BE2C (cell line): ENCODE data around the gene PSAP.

Experiments used
- DNase-seq: peaks from one replicate; pipeline ENCODE4 v3.0.0-alpha.2; 2020
- H3K27me3 ChIP-seq: fragments of 250-450 bp; sonication (Bioruptor Pico); 2 replicates; pipeline ENCODE4 v1.5.1; 2020; ENCODE audit warnings: mild to moderate bottlenecking
- H3K36me3 ChIP-seq: fragments of 250-450 bp; sonication (Bioruptor Pico); 2 replicates; pipeline ENCODE4 v1.5.1; 2020; ENCODE audit warnings: mild to moderate bottlenecking
- H3K4me1 ChIP-seq: fragments of 250-450 bp; sonication (Bioruptor Pico); 2 replicates; pipeline ENCODE4 v1.5.1; 2020
- H3K4me3 ChIP-seq: 2 replicates; pipeline ENCODE4 v1.5.1; 2011; ENCODE audit warnings: low read depth, low read length
- H3K9me3 ChIP-seq: fragments of 250-450 bp; sonication (Bioruptor Pico); 2 replicates; pipeline ENCODE4 v1.5.1; 2020
- TF ChIP-seq, protein P1 (sequence below): IDR thresholded peaks from 2 replicates; pipeline ENCODE4 v1.5.1; 2012; ENCODE audit warnings: mild to moderate bottlenecking, low read depth, low read length

PSAP gene

DNA sequence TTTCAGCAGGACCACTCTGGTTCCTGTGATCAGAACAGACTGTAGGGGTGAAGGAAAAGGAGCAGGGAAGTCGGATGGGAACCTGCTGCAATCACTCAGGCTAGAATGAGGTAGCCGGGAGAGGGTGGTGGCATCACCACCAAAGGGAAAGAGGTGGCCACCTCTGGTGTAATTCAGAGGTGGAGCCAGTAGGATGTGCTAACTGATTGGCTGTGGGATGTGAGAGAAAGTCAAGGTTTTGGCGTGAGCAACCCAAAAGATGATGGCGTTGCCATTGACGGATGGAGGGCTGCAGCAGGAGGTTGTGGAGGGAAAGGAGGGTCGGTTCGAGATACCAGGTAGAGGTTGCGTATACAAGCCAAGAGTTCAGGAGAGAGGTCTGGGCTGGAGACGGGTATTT lies 70.3 kb downstream of the PSAP start:
- H3K4me1 ChIP-seq = no peaks in the 10 kb centered on the region
- DNase-seq = no peak
- H3K27me3 ChIP-seq = no peaks in the 10 kb centered on the region

GRCh38 chr10:71780156-71780555 lies 70.9 kb downstream of the PSAP start:
- Histone ChIP-seq H3K27me3 (no peaks in the 10 kb centered on the region), H3K36me3 (no peaks in the 10 kb centered on the region), H3K9me3 (no peaks in the 10 kb centered on the region), H3K4me1 (no peaks in the 10 kb centered on the region), H3K4me3 (no peak overlapping the region)
- TF ChIP-seq, protein P1, sequence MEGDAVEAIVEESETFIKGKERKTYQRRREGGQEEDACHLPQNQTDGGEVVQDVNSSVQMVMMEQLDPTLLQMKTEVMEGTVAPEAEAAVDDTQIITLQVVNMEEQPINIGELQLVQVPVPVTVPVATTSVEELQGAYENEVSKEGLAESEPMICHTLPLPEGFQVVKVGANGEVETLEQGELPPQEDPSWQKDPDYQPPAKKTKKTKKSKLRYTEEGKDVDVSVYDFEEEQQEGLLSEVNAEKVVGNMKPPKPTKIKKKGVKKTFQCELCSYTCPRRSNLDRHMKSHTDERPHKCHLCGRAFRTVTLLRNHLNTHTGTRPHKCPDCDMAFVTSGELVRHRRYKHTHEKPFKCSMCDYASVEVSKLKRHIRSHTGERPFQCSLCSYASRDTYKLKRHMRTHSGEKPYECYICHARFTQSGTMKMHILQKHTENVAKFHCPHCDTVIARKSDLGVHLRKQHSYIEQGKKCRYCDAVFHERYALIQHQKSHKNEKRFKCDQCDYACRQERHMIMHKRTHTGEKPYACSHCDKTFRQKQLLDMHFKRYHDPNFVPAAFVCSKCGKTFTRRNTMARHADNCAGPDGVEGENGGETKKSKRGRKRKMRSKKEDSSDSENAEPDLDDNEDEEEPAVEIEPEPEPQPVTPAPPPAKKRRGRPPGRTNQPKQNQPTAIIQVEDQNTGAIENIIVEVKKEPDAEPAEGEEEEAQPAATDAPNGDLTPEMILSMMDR = no peak
- no peak for DNase-seq

More for the DNA sequence above, 70.3 kb downstream of the PSAP start:
- TF ChIP-seq, protein P1 = 0 out of 2 replicates have a peak, but pooled peaks have one; percentile 4
- Histone ChIP-seq H3K4me3 (no peak overlapping the region), H3K36me3 (no peaks in the 10 kb centered on the region), H3K9me3 (no peaks in the 10 kb centered on the region)

DNA sequence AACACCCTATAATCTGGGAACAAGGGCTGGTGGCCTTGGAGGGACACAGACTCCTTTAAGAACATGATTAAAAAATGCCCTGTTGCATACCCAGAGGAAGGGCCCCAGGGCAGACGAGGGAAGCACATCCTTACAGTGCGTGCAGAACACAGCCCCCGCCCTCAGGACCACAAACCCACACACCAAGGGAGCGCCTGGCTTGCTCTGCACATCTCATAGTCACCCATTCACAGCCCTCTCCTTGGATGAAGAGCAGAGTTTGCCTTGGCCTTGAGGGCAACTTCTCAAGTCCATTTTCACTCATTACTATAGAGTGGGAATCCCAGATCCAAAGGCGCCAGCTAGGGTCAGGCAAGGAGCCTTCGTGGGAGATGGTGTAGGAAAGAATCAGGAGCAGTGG lies 71.4 kb downstream of the PSAP start:
- Histone ChIP-seq H3K4me1 (no peaks in the 10 kb centered on the region), H3K27me3 (no peaks in the 10 kb centered on the region), H3K9me3 (no peaks in the 10 kb centered on the region), H3K36me3 (no peaks in the 10 kb centered on the region), H3K4me3 (no peak overlapping the region)
- TF ChIP-seq, protein P1 = no peak
- DNase-seq = no peak

GRCh38 chr10:71778071-71778825 lies 72.8 kb downstream of the PSAP start:
- H3K9me3 ChIP-seq = no peaks in the 10 kb centered on the region
- no peaks in the 10 kb centered on the region for H3K27me3 ChIP-seq
- H3K36me3 ChIP-seq = no peaks in the 10 kb centered on the region
- no peaks in the 10 kb centered on the region for H3K4me1 ChIP-seq
- TF ChIP-seq, protein P1 = no peak
- DNase-seq = no peak
- H3K4me3 ChIP-seq = no peak overlapping the region

- Histone ChIP-seq H3K9me3 (no peaks in the 10 kb centered on the region), H3K27me3 (no peaks in the 10 kb centered on the region), H3K4me1 (no peaks in the 10 kb centered on the region), H3K36me3 (no peaks in the 10 kb centered on the region), H3K4me3 (no peak overlapping the region)
- no peak for DNase-seq
- TF ChIP-seq, protein P1 = no peak
Observed at GRCh38 chr10:71777213-71777985, 73.7 kb downstream of the PSAP start.

- DNase-seq = no peak
- no peaks in the 10 kb centered on the region for H3K36me3 ChIP-seq
- no peaks in the 10 kb centered on the region for H3K9me3 ChIP-seq
- TF ChIP-seq, protein P1 = no peak
- no peak overlapping the region for H3K4me3 ChIP-seq
- H3K4me1 ChIP-seq = no peaks in the 10 kb centered on the region
- H3K27me3 ChIP-seq = no peaks in the 10 kb centered on the region
Observed at GRCh38 chr10:71776481-71776925, 74.5 kb downstream of the PSAP start.
